Neutrophil (primary cell): ENCODE measurements around the gene SCAI.
"Not testable (repeated sequence)": the region's sequence is repeated elsewhere in the genome, so short reads cannot be mapped to it uniquely, and the experiment has no call there.

ENCODE experiments used
- H3K27ac ChIP-seq: fragments of 200-600 bp; sonication (generic); 2 replicates; pipeline ENCODE4 v1.5.1; 2016; ENCODE audit warnings: mild to moderate bottlenecking, moderate library complexity
- H3K27me3 ChIP-seq: fragments of 200-600 bp; sonication (generic); 2 replicates; pipeline ENCODE4 v1.6.0; 2016; ENCODE audit warnings: mild to moderate bottlenecking
- H3K36me3 ChIP-seq: fragments of 200-600 bp; sonication (generic); 2 replicates; pipeline ENCODE4 v1.5.1; 2017
- H3K4me1 ChIP-seq, 2 experiments: fragments of 200-600 bp in 1 of 2; sonication (generic) in 1 of 2; 1 replicate in 1 of 2; 2 replicates in 1 of 2; pipeline versions ENCODE4 v1.5.1 to v1.6.1; 2013 to 2016; ENCODE audit warnings: low read depth in 1 of 2, low read length in 1 of 2, mild to moderate bottlenecking in 1 of 2, moderate library complexity in 1 of 2; ENCODE audit not compliant: control insufficient read depth in 1 of 2, insufficient read depth in 1 of 2
- H3K4me3 ChIP-seq, 2 experiments: fragments of 200-600 bp in 1 of 2; sonication (generic) in 1 of 2; 1 replicate in 1 of 2; 2 replicates in 1 of 2; pipeline ENCODE4 v1.5.1; 2013 to 2016; ENCODE audit warnings: low read depth in 1 of 2, low read length in 1 of 2, mild to moderate bottlenecking in 1 of 2, moderate library complexity in 1 of 2
- H3K9me3 ChIP-seq: fragments of 200-600 bp; sonication (generic); 2 replicates; pipeline ENCODE4 v1.5.1; 2016
- TF ChIP-seq, protein P1 (sequence below): fragments of 200-600 bp; sonication (generic); IDR thresholded peaks from 2 replicates; pipeline ENCODE4 v1.5.1; 2016; ENCODE audit warnings: antibody characterized with exemption

The SCAI gene

GRCh38 chr9:125110464-125110863 lies 32.9 kb downstream of the SCAI start:
- H3K27me3 ChIP-seq = no peaks in the 10 kb centered on the region
- H3K4me1 ChIP-seq = no peaks in the 10 kb centered on the region
- no peaks in the 10 kb centered on the region for H3K9me3 ChIP-seq
- TF ChIP-seq, protein P1, sequence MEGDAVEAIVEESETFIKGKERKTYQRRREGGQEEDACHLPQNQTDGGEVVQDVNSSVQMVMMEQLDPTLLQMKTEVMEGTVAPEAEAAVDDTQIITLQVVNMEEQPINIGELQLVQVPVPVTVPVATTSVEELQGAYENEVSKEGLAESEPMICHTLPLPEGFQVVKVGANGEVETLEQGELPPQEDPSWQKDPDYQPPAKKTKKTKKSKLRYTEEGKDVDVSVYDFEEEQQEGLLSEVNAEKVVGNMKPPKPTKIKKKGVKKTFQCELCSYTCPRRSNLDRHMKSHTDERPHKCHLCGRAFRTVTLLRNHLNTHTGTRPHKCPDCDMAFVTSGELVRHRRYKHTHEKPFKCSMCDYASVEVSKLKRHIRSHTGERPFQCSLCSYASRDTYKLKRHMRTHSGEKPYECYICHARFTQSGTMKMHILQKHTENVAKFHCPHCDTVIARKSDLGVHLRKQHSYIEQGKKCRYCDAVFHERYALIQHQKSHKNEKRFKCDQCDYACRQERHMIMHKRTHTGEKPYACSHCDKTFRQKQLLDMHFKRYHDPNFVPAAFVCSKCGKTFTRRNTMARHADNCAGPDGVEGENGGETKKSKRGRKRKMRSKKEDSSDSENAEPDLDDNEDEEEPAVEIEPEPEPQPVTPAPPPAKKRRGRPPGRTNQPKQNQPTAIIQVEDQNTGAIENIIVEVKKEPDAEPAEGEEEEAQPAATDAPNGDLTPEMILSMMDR = no peak
- H3K4me3 ChIP-seq = no peak overlapping the region
- H3K36me3 ChIP-seq = no peaks in the 10 kb centered on the region
- H3K27ac ChIP-seq = no peak overlapping the region

- not testable (repeated sequence) for H3K27ac ChIP-seq, H3K27me3 ChIP-seq, H3K9me3 ChIP-seq, H3K36me3 ChIP-seq, H3K4me1 ChIP-seq, H3K4me3 ChIP-seq
Observed at GRCh38 chr9:125108541-125108940, 34.8 kb downstream of the SCAI start.

GRCh38 chr9:125106285-125106893 lies 36.9 kb downstream of the SCAI start:
- Histone ChIP-seq H3K4me3 (no peak overlapping the region), H3K27me3 (no peaks in the 10 kb centered on the region), H3K36me3 (no peaks in the 10 kb centered on the region), H3K9me3 (no peaks in the 10 kb centered on the region), H3K4me1 (no peaks in the 10 kb centered on the region), H3K27ac (no peak overlapping the region)
- TF ChIP-seq, protein P1 = no peak

DNA sequence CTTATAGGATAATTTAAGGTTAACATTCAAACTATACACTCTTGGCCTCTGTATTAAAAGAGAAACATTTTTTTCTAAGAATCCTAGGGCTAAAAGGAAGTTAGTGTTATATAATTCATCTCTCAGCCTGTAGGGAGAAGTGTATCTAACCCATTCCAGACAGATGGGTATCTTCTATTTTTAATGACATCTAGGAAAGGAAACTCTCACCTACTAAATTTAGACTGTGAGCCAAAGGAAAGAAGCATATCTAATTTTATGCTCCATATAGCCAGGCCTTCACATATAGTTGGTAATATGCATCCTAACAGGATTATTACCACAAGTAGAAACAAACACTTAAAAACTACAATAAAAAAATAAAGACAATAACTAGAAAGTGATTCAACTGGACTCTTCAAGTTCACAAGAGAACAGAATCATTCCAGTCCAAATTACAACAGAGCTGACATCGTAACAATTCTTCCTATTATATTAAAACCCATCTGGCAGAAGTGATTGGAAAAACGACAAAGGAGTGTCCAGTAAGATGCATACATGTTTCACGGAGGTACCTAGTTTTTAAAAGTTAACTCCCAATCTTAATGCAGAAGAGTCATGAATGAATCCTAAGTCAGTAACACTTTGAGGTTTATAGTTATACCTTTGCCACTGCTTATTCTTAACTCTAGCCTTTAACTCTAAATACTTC lies 39.4 kb downstream of the SCAI start:
- Histone ChIP-seq H3K27me3 (no peaks in the 10 kb centered on the region), H3K4me3 (no peak overlapping the region), H3K9me3 (no peaks in the 10 kb centered on the region), H3K36me3 (no peaks in the 10 kb centered on the region), H3K4me1 (no peaks in the 10 kb centered on the region), H3K27ac (no peak overlapping the region)
- TF ChIP-seq, protein P1 = no peak

DNA sequence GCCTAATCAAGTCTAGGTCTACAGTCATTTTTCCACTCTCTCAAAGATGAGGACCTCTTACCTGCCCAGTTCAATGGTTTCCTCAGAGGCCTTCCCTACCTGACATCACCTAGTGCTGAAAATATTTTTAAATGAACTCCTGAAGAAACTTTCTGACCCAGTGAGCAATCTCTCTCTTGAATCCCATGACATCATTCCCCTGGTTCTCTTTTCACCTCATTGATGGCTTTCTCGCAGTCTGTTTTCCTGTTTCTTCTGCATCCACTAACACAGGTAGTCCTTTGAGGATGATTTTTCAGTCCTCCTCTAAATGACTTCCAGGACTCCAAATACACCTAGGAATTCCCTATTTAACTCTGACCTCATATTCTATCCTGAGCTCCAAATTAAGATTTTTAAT lies 40.3 kb downstream of the SCAI start:
- no peaks in the 10 kb centered on the region for H3K4me1 ChIP-seq
- no peaks in the 10 kb centered on the region for H3K27me3 ChIP-seq
- H3K27ac ChIP-seq = no peak overlapping the region
- no peaks in the 10 kb centered on the region for H3K9me3 ChIP-seq
- TF ChIP-seq, protein P1 = no peak
- H3K4me3 ChIP-seq = no peak overlapping the region
- H3K36me3 ChIP-seq = no peaks in the 10 kb centered on the region

DNA sequence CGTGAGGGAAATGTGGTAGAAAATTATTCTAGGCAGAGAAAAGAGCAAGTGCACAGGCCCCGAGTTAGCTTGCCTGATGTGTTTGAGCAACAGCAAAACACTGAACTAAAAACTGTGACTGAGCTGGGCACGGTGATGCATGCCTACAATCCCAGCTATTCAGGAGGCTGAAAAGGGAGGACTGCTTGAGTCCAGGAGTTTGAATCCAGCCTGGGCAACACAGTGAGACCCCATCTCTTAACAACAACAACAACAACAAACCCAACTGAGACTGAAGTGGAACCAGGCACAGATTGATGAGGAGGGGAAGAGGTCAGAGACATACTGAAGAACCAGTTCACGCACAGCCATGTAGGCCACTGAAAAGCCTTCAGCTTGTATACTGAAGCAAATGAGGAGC lies 42.5 kb downstream of the SCAI start:
- Histone ChIP-seq H3K27me3 (no peaks in the 10 kb centered on the region), H3K9me3 (no peaks in the 10 kb centered on the region), H3K4me1 (no peaks in the 10 kb centered on the region), H3K4me3 (no peak overlapping the region), H3K36me3 (no peaks in the 10 kb centered on the region), H3K27ac (no peak overlapping the region)
- TF ChIP-seq, protein P1 = no peak
